ENCODE measurements around the gene SMOC1. TPM values are rescaled to one million over a fixed set of nuclear protein-coding genes. Genes with fewer than 3 reads are reported as not detected.

SMOC1 gene
- total RNA-seq: 10 to 100 TPM in 1 of 2 donors, 1 to 10 TPM in 1; 7.1 to 28.9 TPM
- long read RNA-seq, donor 1, partial matches to known transcripts: 0 of 3 reads
- long read RNA-seq, donor 1, other reads (novel, unspliced or antisense): 3 of 3 reads
- long read RNA-seq, donor 2, partial matches to known transcripts: 0 of 1 reads
- long read RNA-seq, donor 2, other reads (novel, unspliced or antisense): 1 of 1 reads

GRCh38 chr14:69879175-69880043 is at the start of gene SMOC1:
Gene SMOC1, plus strand, starts transcription at chr14:69879416. Its CDS starts 263 bp downstream, at chr14:69879679.
- DNase-seq (ENCODE audit: low spot score): peak; percentile 90
- intact Hi-C loops (cut with DNase I): no loop called here

GRCh38 chr14:69838881-69839416 is 40.3 kb upstream of the SMOC1 start:
- intact Hi-C loops (cut with DNase I): no loop called here
- no peak for DNase-seq (ENCODE audit: low spot score)

GRCh38 chr14:69839661-69840060 is 39.6 kb upstream of the SMOC1 start:
- intact Hi-C loops (cut with DNase I): no loop called here
- no peak for DNase-seq (ENCODE audit: low spot score)

- DNase-seq (ENCODE audit: low spot score): no peak
- intact Hi-C loops (cut with DNase I): no loop called here
Observed at GRCh38 chr14:69841656-69842055, 37.6 kb upstream of the SMOC1 start.

- intact Hi-C loops (cut with DNase I): no loop called here
- no peak for DNase-seq (ENCODE audit: low spot score)
Observed at GRCh38 chr14:69842686-69843420, 36.4 kb upstream of the SMOC1 start.

- DNase-seq (ENCODE audit: low spot score): no peak
- intact Hi-C loops (cut with DNase I): no loop called here
Observed at GRCh38 chr14:69844171-69844570, 35.0 kb upstream of the SMOC1 start.

- intact Hi-C loops (cut with DNase I): no loop called here
- DNase-seq (ENCODE audit: low spot score): no peak
Observed at GRCh38 chr14:69845050-69845581, 34.1 kb upstream of the SMOC1 start.

GRCh38 chr14:69845787-69846186 is 33.4 kb upstream of the SMOC1 start:
- intact Hi-C loops (cut with DNase I): no loop called here
- no peak for DNase-seq (ENCODE audit: low spot score)

GRCh38 chr14:69848156-69848555 is 31.1 kb upstream of the SMOC1 start:
- DNase-seq (ENCODE audit: low spot score): no peak
- intact Hi-C loops (cut with DNase I): no loop called here

- DNase-seq (ENCODE audit: low spot score): no peak
- intact Hi-C loops (cut with DNase I): no loop called here
Observed at GRCh38 chr14:69848903-69849391, 30.3 kb upstream of the SMOC1 start.

- no peak for DNase-seq (ENCODE audit: low spot score)
- intact Hi-C loops (cut with DNase I): no loop called here
Observed at GRCh38 chr14:69850086-69850735, 29.0 kb upstream of the SMOC1 start.

- DNase-seq (ENCODE audit: low spot score): no peak
- intact Hi-C loops (cut with DNase I): no loop called here
Observed at GRCh38 chr14:69850736-69851112, 28.5 kb upstream of the SMOC1 start.

GRCh38 chr14:69852531-69853321 is 26.5 kb upstream of the SMOC1 start:
- no peak for DNase-seq (ENCODE audit: low spot score)
- intact Hi-C loops (cut with DNase I): no loop called here

- DNase-seq (ENCODE audit: low spot score): no peak
- intact Hi-C loops (cut with DNase I): no loop called here
Observed at GRCh38 chr14:69853774-69854173, 25.4 kb upstream of the SMOC1 start.

- no peak for DNase-seq (ENCODE audit: low spot score)
- intact Hi-C loops (cut with DNase I): no loop called here
Observed at GRCh38 chr14:69854598-69854997, 24.6 kb upstream of the SMOC1 start.

- DNase-seq (ENCODE audit: low spot score): no peak
- intact Hi-C loops (cut with DNase I): no loop called here
Observed at GRCh38 chr14:69855180-69855832, 23.9 kb upstream of the SMOC1 start.

GRCh38 chr14:69858801-69859200 is 20.4 kb upstream of the SMOC1 start:
- intact Hi-C loops (cut with DNase I): no loop called here
- no peak for DNase-seq (ENCODE audit: low spot score)

GRCh38 chr14:69859591-69859990 is 19.6 kb upstream of the SMOC1 start:
- no peak for DNase-seq (ENCODE audit: low spot score)
- intact Hi-C loops (cut with DNase I): no loop called here

Data from posterior vena cava (tissue), 2 donors.